Fibroblast of skin of left biceps (primary cell): ENCODE data around the gene MYCBPAP.
"Not testable (repeated sequence)": the region's sequence is repeated elsewhere in the genome, so short reads cannot be mapped to it uniquely, and the experiment has no call there.

Experiments used
- DNase-seq, 2 experiments: peaks; one replicate each; pipeline ENCODE4 v3.0.0-alpha.2; 2013; ENCODE audit warnings: low read depth in 2 of 2

The MYCBPAP gene

GRCh38 chr17:50471009-50471905 lies 37.0 kb upstream of the MYCBPAP start:
- DNase-seq: no peak

DNA sequence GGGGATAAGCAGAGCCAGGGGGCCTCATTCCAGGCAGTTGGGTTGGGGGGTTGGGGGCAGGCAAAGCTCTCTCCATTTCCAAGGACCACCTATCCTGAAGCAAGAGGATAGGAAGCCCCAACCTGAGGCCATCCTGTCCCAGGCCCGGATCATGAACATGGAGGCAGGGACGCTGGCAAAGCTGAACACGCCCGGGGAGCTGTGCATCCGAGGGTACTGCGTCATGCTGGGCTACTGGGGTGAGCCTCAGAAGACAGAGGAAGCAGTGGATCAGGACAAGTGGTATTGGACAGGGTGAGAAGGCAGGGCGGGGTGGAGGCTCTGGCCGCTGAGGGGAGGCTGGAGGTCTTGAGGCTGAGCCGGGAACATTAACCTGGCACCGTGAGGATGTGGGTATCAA lies 36.0 kb upstream of the MYCBPAP start:
- DNase-seq: no peak

- not testable (repeated sequence) for DNase-seq
Measured at GRCh38 chr17:50472761-50473161, 35.5 kb upstream of the MYCBPAP start.

- no peak for DNase-seq
Measured at GRCh38 chr17:50473901-50474300, 34.3 kb upstream of the MYCBPAP start.

DNA sequence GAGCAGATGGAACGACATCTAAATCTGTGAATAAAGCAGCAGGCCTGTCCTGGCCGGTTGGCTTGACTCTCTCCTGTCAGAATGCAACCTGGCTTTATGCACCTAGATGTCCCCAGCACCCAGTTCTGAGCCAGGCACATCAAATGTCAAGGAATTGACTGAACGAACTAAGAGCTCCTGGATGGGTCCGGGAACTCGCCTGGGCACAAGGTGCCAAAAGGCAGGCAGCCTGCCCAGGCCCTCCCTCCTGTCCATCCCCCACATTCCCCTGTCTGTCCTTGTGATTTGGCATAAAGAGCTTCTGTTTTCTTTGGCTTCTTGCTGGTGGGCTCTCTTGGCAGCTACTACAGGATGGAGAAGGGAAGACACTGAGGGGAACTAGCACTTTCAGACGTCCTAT lies 33.7 kb upstream of the MYCBPAP start:
- DNase-seq: no peak

GRCh38 chr17:50475362-50475761 lies 32.9 kb upstream of the MYCBPAP start:
- DNase-seq: no peak

DNA sequence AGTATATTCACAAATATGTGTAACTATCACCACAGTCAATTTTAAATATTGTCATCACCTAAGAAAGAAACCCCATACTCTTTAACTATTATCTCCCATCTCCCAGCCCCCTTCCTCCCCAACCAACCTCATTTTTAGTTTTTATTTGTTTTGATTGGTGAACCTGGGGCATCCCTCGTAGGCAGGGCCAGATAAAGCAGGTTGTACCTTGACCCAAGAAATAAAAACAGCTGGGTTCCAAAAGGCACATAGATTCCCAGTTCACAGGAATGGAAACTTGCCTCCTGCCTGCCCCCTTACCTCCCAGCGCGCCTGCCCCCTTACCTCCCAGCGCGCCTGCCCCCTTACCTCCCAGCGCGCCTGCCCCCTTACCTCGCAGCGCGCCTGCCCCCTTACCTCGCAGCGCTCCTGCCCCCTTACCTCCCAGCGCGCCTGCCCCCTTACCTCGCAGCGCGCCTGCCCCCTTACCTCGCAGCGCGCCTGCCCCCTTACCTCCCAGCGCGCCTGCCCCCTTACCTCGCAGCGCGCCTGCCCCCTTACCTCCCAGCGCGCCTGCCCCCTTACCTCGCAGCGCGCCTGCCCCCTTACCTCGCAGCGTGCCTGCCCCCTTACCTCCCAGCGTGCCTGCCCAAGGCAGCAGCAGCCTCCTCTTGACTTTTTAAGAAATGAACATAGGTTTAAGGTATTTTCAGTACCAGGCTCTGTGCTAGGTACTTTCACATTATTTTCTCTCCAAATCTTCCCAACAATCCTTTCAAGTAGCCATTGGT lies 32.3 kb upstream of the MYCBPAP start:
- not testable (repeated sequence) for DNase-seq

DNA sequence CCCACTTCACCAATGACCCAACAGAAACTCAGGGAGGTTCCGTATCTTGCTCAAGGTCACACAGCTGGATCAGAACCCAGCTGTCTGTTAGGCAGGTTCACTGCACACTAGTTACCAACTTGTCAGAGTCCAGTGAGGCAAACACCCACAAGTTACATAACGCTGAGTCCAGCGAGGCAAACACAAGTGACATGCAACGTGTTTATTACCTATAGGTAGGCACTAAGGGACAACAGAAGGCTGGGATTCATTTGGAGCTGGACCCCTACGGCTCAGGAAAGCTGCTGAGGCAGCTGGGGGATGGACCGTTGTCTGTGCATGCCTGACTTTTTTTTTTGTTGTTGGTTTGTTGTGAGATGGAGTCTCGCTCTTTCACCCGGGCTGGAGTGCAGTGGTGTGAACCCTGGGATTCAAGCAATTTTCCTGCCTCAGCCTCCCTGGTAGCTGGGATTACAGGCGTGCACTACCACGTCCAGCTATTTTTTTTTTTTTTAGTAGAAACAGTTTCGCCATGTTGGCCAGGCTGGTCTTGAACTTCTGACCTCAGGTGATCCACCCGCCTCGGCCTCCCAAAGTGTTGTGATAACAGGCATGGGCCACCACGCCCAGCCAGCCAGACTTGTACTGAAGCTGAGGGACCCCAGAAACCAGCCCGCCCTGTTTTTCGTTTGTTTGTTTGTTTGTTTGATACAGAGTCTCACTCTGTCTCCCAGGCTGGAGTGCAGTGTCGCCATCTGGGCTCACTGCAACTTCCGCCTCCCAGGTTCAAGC lies 31.5 kb upstream of the MYCBPAP start:
- DNase-seq: no peak

GRCh38 chr17:50477976-50478375 lies 30.3 kb upstream of the MYCBPAP start:
- DNase-seq: no peak

- peak; percentile 69 to 72 for DNase-seq
Measured at GRCh38 chr17:50478391-50479381, 29.6 kb upstream of the MYCBPAP start, which contains the start of gene RSAD1. Gene RSAD1 (plus strand): TSS chr17:50478860. CDS start chr17:50478885, 25 bp downstream.

GRCh38 chr17:50479522-50480141 lies 28.6 kb upstream of the MYCBPAP start:
- DNase-seq: peak in 1 of 2 experiments; percentile 38

DNA sequence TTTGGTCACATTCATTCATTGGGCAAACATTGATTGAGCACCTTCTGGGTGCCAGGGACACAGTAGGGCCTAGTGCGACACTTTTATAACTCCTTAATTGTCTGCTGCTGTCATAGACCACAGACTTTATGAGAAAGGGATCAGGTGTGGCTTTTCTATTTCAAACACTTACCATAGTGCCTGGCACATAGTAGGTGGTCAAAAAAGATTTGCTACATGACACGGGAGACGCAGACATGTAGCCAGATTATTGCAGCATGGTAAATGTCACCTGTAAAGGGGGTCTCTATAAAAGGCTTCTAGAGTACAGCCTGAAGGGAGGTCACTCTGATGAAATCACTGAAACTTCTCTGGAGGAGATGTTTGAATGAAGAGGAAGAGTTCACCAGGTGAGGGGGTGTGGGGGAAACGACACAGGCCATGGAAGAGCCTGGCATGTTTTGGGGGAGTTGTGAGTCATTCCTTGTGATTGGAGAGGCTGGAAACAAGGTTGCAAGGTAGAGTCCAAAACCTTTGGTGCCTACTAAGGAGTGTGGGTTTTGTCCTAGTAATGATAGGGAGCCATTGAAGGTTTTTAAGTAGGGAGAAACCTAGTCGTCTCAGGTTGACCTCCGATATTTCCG lies 28.0 kb upstream of the MYCBPAP start:
- DNase-seq: no peak

- DNase-seq: no peak
Measured at GRCh38 chr17:50480854-50481490, 27.3 kb upstream of the MYCBPAP start.

DNA sequence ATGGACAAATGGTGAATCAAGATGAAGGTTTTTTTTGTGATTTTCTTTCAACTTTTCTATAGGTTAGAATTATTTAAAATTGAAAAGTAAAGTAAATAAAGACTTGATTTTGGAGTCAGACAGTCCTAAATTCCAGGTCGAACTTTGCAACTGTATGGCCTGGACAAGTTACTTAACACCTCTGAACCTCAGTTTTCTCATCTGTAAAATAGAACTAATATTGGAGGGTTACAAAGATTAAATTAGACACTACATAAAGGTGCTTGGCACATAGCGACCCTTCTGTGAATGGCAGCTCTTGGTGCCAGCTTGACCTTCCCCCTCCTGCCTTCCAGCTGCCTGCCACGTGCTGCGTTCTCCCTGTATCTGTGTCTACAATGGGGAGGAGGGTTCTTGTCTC lies 26.6 kb upstream of the MYCBPAP start:
- DNase-seq: no peak

- no peak for DNase-seq
Measured at GRCh38 chr17:50482110-50482509, 26.1 kb upstream of the MYCBPAP start.

DNA sequence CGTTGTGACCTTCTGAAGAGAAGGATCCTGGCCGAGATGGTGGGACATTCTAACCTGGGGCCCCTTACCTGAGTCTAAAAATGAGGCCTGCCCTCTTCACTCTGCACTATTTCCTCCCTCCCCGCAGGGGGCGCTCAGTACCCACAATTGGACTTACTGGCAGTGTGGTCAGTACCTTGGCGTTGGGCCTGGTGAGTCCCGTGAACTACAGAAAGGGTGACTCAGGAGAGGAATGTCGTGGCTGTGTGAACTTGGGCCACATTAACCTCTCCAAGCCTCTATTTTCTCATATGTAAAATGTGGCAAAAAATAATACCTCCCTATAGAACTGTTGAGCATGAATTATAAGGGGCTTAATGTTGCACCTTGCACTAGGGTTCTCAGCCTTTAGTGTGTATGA lies 25.7 kb upstream of the MYCBPAP start:
- peak; percentile 68 to 72 for DNase-seq

DNA sequence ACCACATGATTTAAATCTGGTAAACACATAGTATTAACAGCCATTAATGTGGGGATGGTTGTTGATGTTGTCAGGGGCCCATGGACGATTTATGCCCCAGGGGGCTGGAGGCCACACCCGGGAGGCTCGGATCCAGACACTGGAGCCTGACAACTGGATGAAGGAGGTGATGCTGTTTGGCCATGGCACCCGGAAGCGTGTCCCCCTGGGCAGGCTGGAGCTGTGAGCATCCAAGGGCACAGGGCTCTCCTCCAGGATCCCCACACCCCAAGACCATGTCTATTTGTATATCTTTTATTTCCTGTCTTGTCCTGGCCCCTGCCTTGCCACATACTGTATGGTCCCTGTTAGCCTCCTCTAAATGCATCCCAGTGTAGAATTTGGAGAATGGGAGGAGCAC lies 25.0 kb upstream of the MYCBPAP start:
- DNase-seq: no peak

GRCh38 chr17:50484386-50485155 lies 23.7 kb upstream of the MYCBPAP start:
- no peak for DNase-seq
